H1 (cell line): ENCODE results near the gene PTGES3L.

Source experiments
- FOSL1 ChIP-seq: IDR thresholded peaks from 2 replicates; pipeline ENCODE4 v1.6.1; 2011; ENCODE audit warnings: mild to moderate bottlenecking, low read depth, low read length, moderate library complexity; ENCODE audit not compliant: insufficient read depth
- GABPA ChIP-seq: IDR thresholded peaks from 2 replicates; pipeline ENCODE4 v1.6.1; 2011; ENCODE audit warnings: mild to moderate bottlenecking, low read length, moderate library complexity, borderline replicate concordance; ENCODE audit not compliant: insufficient read depth
- NRF1 ChIP-seq: IDR thresholded peaks from 2 replicates; pipeline ENCODE4 v1.6.1; 2011; ENCODE audit warnings: mild to moderate bottlenecking, low read depth, low read length, improper control_type of control experiment
- PHF8 ChIP-seq: fragments of 200-600 bp; sonication (generic); conservative IDR thresholded peaks from 2 replicates; pipeline ENCODE4 v1.7.1; 2012; ENCODE audit warnings: low read depth, mild to moderate bottlenecking, inconsistent platforms, low read length, moderate library complexity
- POLR2A ChIP-seq, 2 experiments: IDR thresholded peaks; 1 replicate in 1 of 2; 2 replicates in 1 of 2; pipeline ENCODE4 v1.6.1; 2011; ENCODE audit warnings: low read depth in 2 of 2, low read length in 2 of 2, mild to moderate bottlenecking in 2 of 2; ENCODE audit errors: control extremely low read depth in 1 of 2
- POLR2AphosphoS5 ChIP-seq: IDR thresholded peaks from 2 replicates; pipeline ENCODE4 v1.6.1; 2011; ENCODE audit warnings: low read depth, low read length
- TF ChIP-seq, protein P1 (sequence below), 3 experiments: IDR thresholded peaks; 1 replicate in 2 of 3; 2 replicates in 1 of 3; pipeline versions ENCODE4 v1.5.1 to v1.6.1; 2011; ENCODE audit warnings: low read length in 3 of 3, mild to moderate bottlenecking in 3 of 3, inconsistent platforms in 2 of 3, low read depth in 1 of 3, moderate library complexity in 1 of 3; ENCODE audit not compliant: insufficient read depth in 1 of 3; ENCODE audit errors: control extremely low read depth in 1 of 3

DNA sequence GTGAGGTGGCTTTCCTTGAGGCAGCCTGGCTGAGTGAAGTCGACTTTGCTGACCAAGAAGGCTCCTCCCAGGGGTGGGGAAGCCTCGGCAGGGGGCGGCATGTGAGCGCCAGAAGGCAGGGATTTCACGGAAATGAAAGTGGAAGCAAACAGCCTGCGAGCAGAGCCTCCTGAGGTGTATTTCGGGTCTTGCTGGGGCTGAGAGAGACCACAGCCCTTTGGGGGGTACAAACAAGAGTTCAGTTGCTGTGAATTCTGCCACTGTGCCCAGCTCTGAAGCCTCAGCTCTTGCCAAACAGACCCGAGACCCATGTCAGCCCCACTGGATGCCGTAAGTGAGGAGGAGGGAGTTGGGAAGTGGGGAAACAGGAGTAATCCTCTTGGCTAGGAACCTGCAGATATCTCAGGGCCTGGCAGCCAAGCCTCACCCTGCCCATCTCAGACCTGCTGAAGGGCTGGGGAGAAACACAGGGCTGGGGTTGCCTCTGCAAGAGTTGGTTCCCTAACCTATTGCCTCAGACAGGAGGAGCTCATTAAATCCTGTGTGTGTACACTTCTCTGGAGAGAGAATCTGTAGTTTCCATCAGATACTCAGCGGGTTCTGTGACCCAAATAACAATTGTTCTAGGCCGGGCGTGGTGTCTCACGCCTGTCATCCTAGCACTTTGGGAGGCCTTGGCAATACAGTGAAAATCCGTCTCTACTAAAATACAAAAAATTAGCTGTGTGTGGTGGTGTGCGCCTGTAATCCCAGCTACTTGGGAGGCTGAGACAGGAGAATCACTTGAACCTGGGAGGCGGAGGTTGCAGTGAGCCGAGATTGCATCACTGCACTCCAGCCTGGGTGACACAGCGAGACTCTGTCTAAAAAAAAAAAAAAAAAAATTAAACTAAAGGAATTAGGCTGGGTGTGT lies 27.0 kb upstream of the PTGES3L start, which contains the start of gene IFI35:
- TF ChIP-seq FOSL1 (no peak), GABPA (no peak), POLR2A (IDR thresholded peaks at IDR 0.05; ENCODE audit: control extremely low read depth in 1 of 2, low read depth in 2 of 2, low read length in 2 of 2) (peak in 1 of 2 experiments; percentile 52; a peak in 1 of 3 replicates), POLR2AphosphoS5 (no peak), NRF1 (no peak), PHF8 (no peak)
- TF ChIP-seq, protein P1, sequence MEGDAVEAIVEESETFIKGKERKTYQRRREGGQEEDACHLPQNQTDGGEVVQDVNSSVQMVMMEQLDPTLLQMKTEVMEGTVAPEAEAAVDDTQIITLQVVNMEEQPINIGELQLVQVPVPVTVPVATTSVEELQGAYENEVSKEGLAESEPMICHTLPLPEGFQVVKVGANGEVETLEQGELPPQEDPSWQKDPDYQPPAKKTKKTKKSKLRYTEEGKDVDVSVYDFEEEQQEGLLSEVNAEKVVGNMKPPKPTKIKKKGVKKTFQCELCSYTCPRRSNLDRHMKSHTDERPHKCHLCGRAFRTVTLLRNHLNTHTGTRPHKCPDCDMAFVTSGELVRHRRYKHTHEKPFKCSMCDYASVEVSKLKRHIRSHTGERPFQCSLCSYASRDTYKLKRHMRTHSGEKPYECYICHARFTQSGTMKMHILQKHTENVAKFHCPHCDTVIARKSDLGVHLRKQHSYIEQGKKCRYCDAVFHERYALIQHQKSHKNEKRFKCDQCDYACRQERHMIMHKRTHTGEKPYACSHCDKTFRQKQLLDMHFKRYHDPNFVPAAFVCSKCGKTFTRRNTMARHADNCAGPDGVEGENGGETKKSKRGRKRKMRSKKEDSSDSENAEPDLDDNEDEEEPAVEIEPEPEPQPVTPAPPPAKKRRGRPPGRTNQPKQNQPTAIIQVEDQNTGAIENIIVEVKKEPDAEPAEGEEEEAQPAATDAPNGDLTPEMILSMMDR (IDR thresholded peaks at IDR 0.05; ENCODE audit: control extremely low read depth in 1 of 3, insufficient read depth in 1 of 3, low read depth in 1 of 3, low read length in 3 of 3), result peak in 2 of 3 experiments; percentile 24 to 33; a peak in 3 of 4 replicates
